ENCODE data around the gene GPR155. TPM values are rescaled to one million over a fixed set of nuclear protein-coding genes. Genes with fewer than 3 reads are reported as not detected.

Gene GPR155
- total RNA-seq, 1 donor from 2014 or later = 0.37 TPM

GRCh38 chr2:174516501-174517378 lies 29.9 kb upstream of the GPR155 start:
- Mint-ChIP-seq H3K9me3 (peaks cover 21% of the 10 kb centered on the region), H3K4me3 (no peak overlapping the region), H3K4me1 (no peaks in the 10 kb centered on the region), H3K36me3 (no peaks in the 10 kb centered on the region), H3K27me3 (ENCODE audit: insufficient read depth, low read depth) (peaks cover 2% of the 10 kb centered on the region), H3K27ac (no peak overlapping the region)
- H3K4me1 ChIP-seq = no peaks in the 10 kb centered on the region
- no peaks in the 10 kb centered on the region for H4K20me1 ChIP-seq (ENCODE audit: low read depth)
- TF ChIP-seq EZH2 (IDR thresholded peaks at IDR 0.05) (no peak), EZH2phosphoT487 (IDR thresholded peaks at IDR 0.05) (no peak), CTCF (IDR thresholded peaks at IDR 0.05) (no peak)
- H3K27ac ChIP-seq = no peak overlapping the region
- no peak overlapping the region for H2AFZ ChIP-seq (replicated peaks)
- no peak overlapping the region for H3K4me2 ChIP-seq
- DNase-seq (ENCODE audit: low spot score) = no peak
- H3K36me3 ChIP-seq = no peaks in the 10 kb centered on the region
- no peak overlapping the region for H3K4me3 ChIP-seq
- no peaks in the 10 kb centered on the region for H3K27me3 ChIP-seq
- H3K79me2 ChIP-seq (ENCODE audit: low read depth) = no peaks in the 10 kb centered on the region
- H3K9me3 ChIP-seq (ENCODE audit: low read depth) = peaks cover 3% of the 10 kb centered on the region
- H3F3A ChIP-seq (ENCODE audit: low read depth) = no peaks in the 10 kb centered on the region
- H3K9ac ChIP-seq = no peak overlapping the region

GRCh38 chr2:174512345-174512744 lies 25.5 kb upstream of the GPR155 start:
- Mint-ChIP-seq H3K9me3 (peaks cover 57% of the 10 kb centered on the region), H3K27ac (no peak overlapping the region), H3K4me1 (no peaks in the 10 kb centered on the region), H3K4me3 (no peak overlapping the region), H3K36me3 (peaks cover 3% of the 10 kb centered on the region), H3K27me3 (ENCODE audit: insufficient read depth, low read depth) (peaks cover 6% of the 10 kb centered on the region)
- H3K27ac ChIP-seq = no peak overlapping the region
- DNase-seq (ENCODE audit: low spot score) = no peak
- no peaks in the 10 kb centered on the region for H3K79me2 ChIP-seq (ENCODE audit: low read depth)
- no peaks in the 10 kb centered on the region for H3K27me3 ChIP-seq
- H3K4me3 ChIP-seq = no peak overlapping the region
- H3K9ac ChIP-seq = no peak overlapping the region
- TF ChIP-seq EZH2 (IDR thresholded peaks at IDR 0.05) (no peak), CTCF (IDR thresholded peaks at IDR 0.05) (no peak), EZH2phosphoT487 (IDR thresholded peaks at IDR 0.05) (no peak)
- no peaks in the 10 kb centered on the region for H3K4me1 ChIP-seq
- no peak overlapping the region for H2AFZ ChIP-seq (replicated peaks)
- no peaks in the 10 kb centered on the region for H3F3A ChIP-seq (ENCODE audit: low read depth)
- H3K4me2 ChIP-seq = no peak overlapping the region
- no peaks in the 10 kb centered on the region for H3K36me3 ChIP-seq
- no peaks in the 10 kb centered on the region for H4K20me1 ChIP-seq (ENCODE audit: low read depth)
- peaks cover 28% of the 10 kb centered on the region for H3K9me3 ChIP-seq (ENCODE audit: low read depth)

- no peak overlapping the region for H3K9ac ChIP-seq
- no peak for DNase-seq (ENCODE audit: low spot score)
- no peaks in the 10 kb centered on the region for H4K20me1 ChIP-seq (ENCODE audit: low read depth)
- TF ChIP-seq EZH2phosphoT487 (IDR thresholded peaks at IDR 0.05) = no peak
- TF ChIP-seq CTCF (IDR thresholded peaks at IDR 0.05) = no peak
- TF ChIP-seq EZH2 (IDR thresholded peaks at IDR 0.05) = no peak
- peaks cover 60% of the 10 kb centered on the region for H3K9me3 Mint-ChIP-seq
- no peak overlapping the region for H3K4me3 Mint-ChIP-seq
- no peak overlapping the region for H2AFZ ChIP-seq (replicated peaks)
- H3K27ac ChIP-seq = no peak overlapping the region
- H3K4me1 Mint-ChIP-seq = no peaks in the 10 kb centered on the region
- no peaks in the 10 kb centered on the region for H3K27me3 ChIP-seq
- no peaks in the 10 kb centered on the region for H3K4me1 ChIP-seq
- H3K36me3 ChIP-seq = no peaks in the 10 kb centered on the region
- H3K4me3 ChIP-seq = no peak overlapping the region
- H3F3A ChIP-seq (ENCODE audit: low read depth) = no peaks in the 10 kb centered on the region
- peaks cover 3% of the 10 kb centered on the region for H3K36me3 Mint-ChIP-seq
- peaks cover 9% of the 10 kb centered on the region for H3K27me3 Mint-ChIP-seq (ENCODE audit: insufficient read depth, low read depth)
- no peak overlapping the region for H3K4me2 ChIP-seq
- no peak overlapping the region for H3K27ac Mint-ChIP-seq
- H3K9me3 ChIP-seq (ENCODE audit: low read depth) = peaks cover 28% of the 10 kb centered on the region
- H3K79me2 ChIP-seq (ENCODE audit: low read depth) = no peaks in the 10 kb centered on the region
Observed at GRCh38 chr2:174511580-174512260, 24.9 kb upstream of the GPR155 start.

Data from neural progenitor cell (in vitro differentiated cells).